Superior temporal gyrus (tissue), 1 donor: Measurements from ENCODE around the gene FNDC3A.
"Not testable (repeated sequence)": the region's sequence is repeated elsewhere in the genome, so short reads cannot be mapped to it uniquely, and the experiment has no call there.

Source experiments
- DNase-seq: peaks from one replicate; pipeline ENCODE4 v3.0.0-alpha.2; 2016; ENCODE audit errors: extremely low spot score

The FNDC3A gene

GRCh38 chr13:48977286-48977625, 1.5 kb downstream of the FNDC3A start:
- DNase-seq: no peak

- DNase-seq: no peak
These were observed 2.3 kb downstream of the FNDC3A start for GRCh38 chr13:48977973-48978372.

- DNase-seq: no peak
These were observed 3.4 kb downstream of the FNDC3A start for GRCh38 chr13:48978942-48979601.

GRCh38 chr13:48979892-48980291, 4.2 kb downstream of the FNDC3A start:
- no peak for DNase-seq

GRCh38 chr13:48983331-48983730, 7.6 kb downstream of the FNDC3A start:
- DNase-seq: no peak

- DNase-seq: no peak
These were observed 10.0 kb downstream of the FNDC3A start for GRCh38 chr13:48985756-48986155.

GRCh38 chr13:48990900-48991299, 15.2 kb downstream of the FNDC3A start:
- no peak for DNase-seq

- DNase-seq: no peak
These were observed 17.4 kb downstream of the FNDC3A start for GRCh38 chr13:48993150-48993549.

- DNase-seq: no peak
These were observed 19.0 kb downstream of the FNDC3A start for GRCh38 chr13:48994706-48995105.

- no peak for DNase-seq
These were observed 23.1 kb downstream of the FNDC3A start for GRCh38 chr13:48998641-48999292.

- no peak for DNase-seq
These were observed 24.5 kb downstream of the FNDC3A start for GRCh38 chr13:49000247-49000646.

- not testable (repeated sequence) for DNase-seq
These were observed 43.4 kb downstream of the FNDC3A start for GRCh38 chr13:49018986-49019635.

GRCh38 chr13:49020328-49020727, 44.6 kb downstream of the FNDC3A start:
- no peak for DNase-seq

- DNase-seq: no peak
These were observed 45.3 kb downstream of the FNDC3A start for GRCh38 chr13:49020940-49021553.

GRCh38 chr13:49021953-49022352, 46.2 kb downstream of the FNDC3A start:
- DNase-seq: no peak

GRCh38 chr13:49022472-49023144, 46.9 kb downstream of the FNDC3A start:
- DNase-seq: no peak

GRCh38 chr13:49023431-49023830, 47.7 kb downstream of the FNDC3A start:
- DNase-seq: no peak

GRCh38 chr13:49026851-49027250, 51.1 kb downstream of the FNDC3A start:
- DNase-seq: no peak

- DNase-seq: no peak
These were observed 53.9 kb downstream of the FNDC3A start for GRCh38 chr13:49029570-49029969.

- DNase-seq: no peak
These were observed 54.5 kb downstream of the FNDC3A start for GRCh38 chr13:49030213-49030612.

- no peak for DNase-seq
These were observed 65.2 kb downstream of the FNDC3A start for GRCh38 chr13:49040872-49041271.

GRCh38 chr13:49042476-49042875, 66.8 kb downstream of the FNDC3A start:
- no peak for DNase-seq
